ENCODE data around the gene SH3GL2. TPM values are rescaled to one million over a fixed set of nuclear protein-coding genes. Genes with fewer than 3 reads are reported as not detected.

Gene SH3GL2
- total RNA-seq, 1 donor from 2014 or later = 0.07 TPM

DNA sequence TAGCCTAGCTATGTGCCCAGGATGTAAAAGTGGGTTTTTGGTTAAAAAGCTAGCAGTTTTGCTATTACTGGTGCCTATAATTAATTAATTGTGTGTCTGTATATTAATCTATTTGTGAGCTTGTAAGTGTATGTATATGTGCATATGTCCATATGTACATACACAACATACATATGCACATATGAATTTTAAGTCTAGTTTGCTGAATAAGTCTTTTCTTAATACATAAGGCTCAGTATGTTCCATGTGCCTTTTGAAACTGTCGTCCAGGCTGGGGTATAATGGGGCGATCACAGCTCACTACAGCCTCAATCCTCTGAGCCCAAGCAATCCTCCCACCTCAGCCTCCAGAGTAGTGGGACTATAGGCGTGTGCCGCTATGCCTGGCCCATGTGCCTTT, 10.1 kb downstream of the SH3GL2 start:
- no peaks in the 10 kb centered on the region for H3K36me3 Mint-ChIP-seq (ENCODE audit: low read depth)

DNA sequence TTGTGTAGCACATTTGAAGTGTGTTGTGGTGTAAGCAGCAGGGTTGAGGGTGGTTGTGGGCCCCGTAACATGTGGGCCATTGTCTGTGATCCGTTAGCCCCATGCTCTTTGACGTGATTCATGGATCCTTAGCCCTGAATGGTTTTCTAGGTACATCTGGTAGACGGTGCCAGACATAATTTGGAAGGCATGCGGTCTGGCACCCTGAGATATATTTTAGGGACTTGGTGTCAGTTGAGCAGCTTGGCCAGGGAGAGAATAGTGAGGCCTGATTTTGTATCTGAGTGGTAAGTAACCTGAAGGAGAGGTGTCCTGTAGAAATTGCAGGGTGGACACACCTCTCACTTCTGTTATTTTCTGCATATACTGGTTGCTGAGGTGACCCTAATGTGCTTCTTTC, 10.9 kb downstream of the SH3GL2 start:
- TF ChIP-seq, protein P1, sequence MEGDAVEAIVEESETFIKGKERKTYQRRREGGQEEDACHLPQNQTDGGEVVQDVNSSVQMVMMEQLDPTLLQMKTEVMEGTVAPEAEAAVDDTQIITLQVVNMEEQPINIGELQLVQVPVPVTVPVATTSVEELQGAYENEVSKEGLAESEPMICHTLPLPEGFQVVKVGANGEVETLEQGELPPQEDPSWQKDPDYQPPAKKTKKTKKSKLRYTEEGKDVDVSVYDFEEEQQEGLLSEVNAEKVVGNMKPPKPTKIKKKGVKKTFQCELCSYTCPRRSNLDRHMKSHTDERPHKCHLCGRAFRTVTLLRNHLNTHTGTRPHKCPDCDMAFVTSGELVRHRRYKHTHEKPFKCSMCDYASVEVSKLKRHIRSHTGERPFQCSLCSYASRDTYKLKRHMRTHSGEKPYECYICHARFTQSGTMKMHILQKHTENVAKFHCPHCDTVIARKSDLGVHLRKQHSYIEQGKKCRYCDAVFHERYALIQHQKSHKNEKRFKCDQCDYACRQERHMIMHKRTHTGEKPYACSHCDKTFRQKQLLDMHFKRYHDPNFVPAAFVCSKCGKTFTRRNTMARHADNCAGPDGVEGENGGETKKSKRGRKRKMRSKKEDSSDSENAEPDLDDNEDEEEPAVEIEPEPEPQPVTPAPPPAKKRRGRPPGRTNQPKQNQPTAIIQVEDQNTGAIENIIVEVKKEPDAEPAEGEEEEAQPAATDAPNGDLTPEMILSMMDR (IDR thresholded peaks at IDR 0.05) = no peak
- no peak overlapping the region for H3K27ac Mint-ChIP-seq (ENCODE audit: unreplicated experiment)
- H3K36me3 Mint-ChIP-seq (ENCODE audit: low read depth) = no peaks in the 10 kb centered on the region
- peaks cover 19% of the 10 kb centered on the region for H3K27me3 Mint-ChIP-seq (ENCODE audit: low read depth)
- no peaks in the 10 kb centered on the region for H3K9me3 Mint-ChIP-seq (ENCODE audit: low read depth)
- H3K4me3 Mint-ChIP-seq (ENCODE audit: unreplicated experiment) = no peak overlapping the region
- DNase-seq (ENCODE audit: low spot score) = no peak
- H3K4me1 Mint-ChIP-seq (ENCODE audit: low read depth) = no peaks in the 10 kb centered on the region

More for the DNA sequence above, 10.1 kb downstream of the SH3GL2 start:
- no peaks in the 10 kb centered on the region for H3K9me3 Mint-ChIP-seq (ENCODE audit: low read depth)
- peaks cover 22% of the 10 kb centered on the region for H3K27me3 Mint-ChIP-seq (ENCODE audit: low read depth)
- no peaks in the 10 kb centered on the region for H3K4me1 Mint-ChIP-seq (ENCODE audit: low read depth)
- TF ChIP-seq, protein P1 (IDR thresholded peaks at IDR 0.05) = no peak
- DNase-seq (ENCODE audit: low spot score) = no peak
- H3K27ac Mint-ChIP-seq (ENCODE audit: unreplicated experiment) = no peak overlapping the region
- no peak overlapping the region for H3K4me3 Mint-ChIP-seq (ENCODE audit: unreplicated experiment)

DNA sequence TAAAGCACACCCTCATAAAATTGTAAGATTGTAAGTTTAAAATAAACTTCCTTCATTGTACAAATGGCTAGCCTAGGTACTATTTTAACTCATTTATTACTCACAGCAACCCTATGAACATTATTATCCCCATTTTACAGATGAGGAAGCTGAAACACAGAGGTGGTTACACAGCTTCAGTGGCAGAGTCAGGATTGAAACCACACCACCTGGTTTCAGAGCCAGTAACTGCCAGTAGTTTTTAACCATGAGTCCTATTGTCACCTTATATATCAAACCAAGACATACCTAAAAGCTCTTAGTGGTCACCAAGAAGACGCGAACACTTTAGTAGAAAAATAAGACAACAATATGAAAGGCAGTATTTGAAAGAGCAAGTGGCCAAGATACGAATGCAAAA, 16.1 kb downstream of the SH3GL2 start:
- Mint-ChIP-seq H3K27ac (ENCODE audit: unreplicated experiment) (no peak overlapping the region), H3K27me3 (ENCODE audit: low read depth) (peaks cover 25% of the 10 kb centered on the region)

DNA sequence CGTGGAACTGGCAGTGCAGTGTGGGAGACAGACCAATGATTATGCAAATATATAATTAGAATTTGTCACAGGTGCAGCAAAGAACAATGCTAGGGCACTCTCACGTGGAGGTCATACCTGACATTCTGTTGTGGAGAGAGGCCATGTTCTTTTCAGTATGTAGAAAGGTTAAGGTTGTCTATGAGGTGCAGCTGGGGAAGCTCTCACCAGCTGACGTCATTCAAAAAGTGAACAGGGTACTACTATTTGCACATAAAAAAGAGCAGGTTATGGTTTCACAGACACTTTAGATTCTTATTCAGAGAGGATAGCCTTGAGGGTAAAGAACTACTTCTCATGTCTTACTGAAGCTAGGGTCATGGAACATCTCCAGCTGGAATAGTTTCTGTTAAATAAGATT, 19.1 kb downstream of the SH3GL2 start:
- no peak for DNase-seq (ENCODE audit: low spot score)
- Mint-ChIP-seq H3K4me1 (ENCODE audit: low read depth) (peaks cover 6% of the 10 kb centered on the region), H3K36me3 (ENCODE audit: low read depth) (no peaks in the 10 kb centered on the region), H3K27ac (ENCODE audit: unreplicated experiment) (no peak overlapping the region), H3K9me3 (ENCODE audit: low read depth) (no peaks in the 10 kb centered on the region), H3K27me3 (ENCODE audit: low read depth) (peaks cover 33% of the 10 kb centered on the region), H3K4me3 (ENCODE audit: unreplicated experiment) (no peak overlapping the region)
- TF ChIP-seq, protein P1 (IDR thresholded peaks at IDR 0.05) = no peak

More for the DNA sequence above, 16.1 kb downstream of the SH3GL2 start:
- DNase-seq (ENCODE audit: low spot score) = no peak
- Mint-ChIP-seq H3K4me3 (ENCODE audit: unreplicated experiment) (no peak overlapping the region), H3K9me3 (ENCODE audit: low read depth) (no peaks in the 10 kb centered on the region), H3K4me1 (ENCODE audit: low read depth) (no peaks in the 10 kb centered on the region), H3K36me3 (ENCODE audit: low read depth) (no peaks in the 10 kb centered on the region)
- TF ChIP-seq, protein P1 (IDR thresholded peaks at IDR 0.05) = no peak

DNA sequence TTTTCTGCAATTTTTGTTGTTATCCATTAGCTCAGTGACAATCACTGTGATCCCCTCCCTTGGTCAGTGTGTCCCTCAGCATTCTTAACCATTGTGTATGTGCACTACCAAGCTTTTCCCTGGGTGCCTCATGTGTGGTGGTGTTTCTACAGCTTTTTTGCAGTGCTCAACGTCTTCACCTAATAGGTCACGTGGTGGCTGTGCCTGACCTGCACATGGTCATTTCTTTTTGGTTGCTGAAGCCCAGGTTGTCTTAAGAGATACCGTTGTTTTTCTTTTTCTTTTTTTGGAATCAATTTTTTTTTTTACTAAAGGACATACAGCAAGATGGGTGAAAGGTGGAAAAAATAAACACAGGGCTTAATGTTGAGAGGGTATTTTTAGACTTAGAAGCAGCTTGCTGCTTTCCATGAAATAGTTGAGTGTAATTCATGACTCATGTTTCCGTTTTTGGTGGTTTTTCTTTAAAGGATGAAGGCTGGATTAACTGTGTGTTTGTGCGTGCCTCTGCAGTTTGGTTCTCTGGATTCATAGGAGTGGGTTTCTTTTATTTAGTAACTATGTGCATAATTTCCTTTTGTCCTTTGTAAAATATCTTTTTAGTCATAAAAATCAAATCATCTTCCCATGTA, 22.2 kb downstream of the SH3GL2 start:
- Mint-ChIP-seq H3K4me1 (ENCODE audit: low read depth) (peaks cover 6% of the 10 kb centered on the region), H3K27ac (ENCODE audit: unreplicated experiment) (no peak overlapping the region), H3K36me3 (ENCODE audit: low read depth) (no peaks in the 10 kb centered on the region), H3K4me3 (ENCODE audit: unreplicated experiment) (no peak overlapping the region), H3K9me3 (ENCODE audit: low read depth) (no peaks in the 10 kb centered on the region), H3K27me3 (ENCODE audit: low read depth) (peaks cover 26% of the 10 kb centered on the region)
- DNase-seq (ENCODE audit: low spot score) = no peak
- TF ChIP-seq, protein P1 (IDR thresholded peaks at IDR 0.05) = no peak
